Heart right ventricle (tissue), 16 donors: ENCODE measurements around the gene NEDD4L. TPM values are rescaled to one million over a fixed set of nuclear protein-coding genes. Genes with fewer than 3 reads are reported as not detected.
A peak's percentile ranks its signal among the peaks of the same experiment; 100 is the strongest.
"Not testable (repeated sequence)": the region's sequence is repeated elsewhere in the genome, so short reads cannot be mapped to it uniquely, and the experiment has no call there.

Experiments used
- ATAC-seq, 8 donors: fragments of 200-7000 bp; cut with Tn5 transposase; one replicate each; pipeline ENCODE4 v1.9.1; 2020; ENCODE audit warnings: mild to moderate bottlenecking in 8 of 8, moderate library complexity in 8 of 8, moderate number of reproducible peaks in 1 of 8
- DNase-seq, 2 donors: peaks; one replicate each; pipeline ENCODE4 v3.0.0-alpha.2; 2020
- H3K27ac ChIP-seq, 10 donors: fragments of 200-600 bp; sonication (generic) in 2 of 10; one replicate each; pipeline versions ENCODE4 v1.5.0 to v1.8.0; 2020 to 2022; ENCODE audit warnings: mild to moderate bottlenecking in 3 of 10
- H3K27me3 ChIP-seq, 7 donors: fragments of 200-600 bp; one replicate each; pipeline ENCODE4 v1.8.0; 2021 to 2022; ENCODE audit warnings: mild to moderate bottlenecking in 2 of 7
- H3K36me3 ChIP-seq, 9 donors: fragments of 200-600 bp; sonication (generic) in 1 of 9; one replicate each; pipeline versions ENCODE4 v1.5.0 to v1.8.0; 2020 to 2022; ENCODE audit warnings: mild to moderate bottlenecking in 2 of 9
- H3K4me1 ChIP-seq, 9 donors: fragments of 200-600 bp; sonication (generic) in 1 of 9; one replicate each; pipeline versions ENCODE4 v1.5.0 to v1.8.0; 2020 to 2022; ENCODE audit warnings: mild to moderate bottlenecking in 4 of 9
- H3K4me3 ChIP-seq, 10 donors: fragments of 200-600 bp; sonication (generic) in 2 of 10; one replicate each; pipeline versions ENCODE4 v1.5.0 to v1.8.0; 2020 to 2022; ENCODE audit warnings: mild to moderate bottlenecking in 7 of 10, moderate library complexity in 2 of 10
- H3K9me3 ChIP-seq, 11 donors: fragments of 200-600 bp in 10 of 11; sonication (generic) in 2 of 11; one replicate each; pipeline versions ENCODE4 v1.5.0 to v1.8.0; 2013 to 2022; ENCODE audit warnings: mild to moderate bottlenecking in 2 of 11, control low read depth in 1 of 11, moderate library complexity in 1 of 11
- WGBS, 2 donors: extraction: QIAGEN DNeasy Blood & Tissue Kit; methylation state at CpG; one replicate each; pipeline ENCODE4 v1.1.7; 2013; ENCODE audit warnings: inconsistent platforms in 1 of 2; 5-methylcytosine and 5-hydroxymethylcytosine counted together
- intact Hi-C, 10 donors: fragments of 100-400 bp; cut with DNase I; formaldehyde crosslinking; loops; one replicate each; pipeline versions ENCODE4 v1.11.1 to v1.14.2; 2022
- polyA plus RNA-seq, 2 donors: library from polyadenylated mRNA; stranded (reverse); fragments of 200-250 nt; gene quantifications; one replicate each; pipeline ENCODE4 v1.2.3, GENCODE V29; 2013
- total RNA-seq, 10 donors: library from RNA; stranded (reverse); fragmentation: NEBNext Ultra II Directional in 3 of 10; extraction: Animal tissue kit (Norgen Biotek cat#: 25700) in 3 of 10; gene quantifications; one replicate each; pipeline versions ENCODE4 v1.2.1 to v1.2.4, GENCODE V29; 2021 to 2023
- TF ChIP-seq, protein P1 (sequence below), 9 donors: fragments of 200-600 bp; sonication (generic) in 2 of 9; IDR thresholded peaks; one replicate each; pipeline versions ENCODE4 v1.5.0 to v1.8.0; 2021 to 2022; ENCODE audit warnings: antibody characterized with exemption in 9 of 9, mild to moderate bottlenecking in 5 of 9, moderate library complexity in 1 of 9
- donor health status: Arrhythmogenic right ventricular cardiomyopathy.
- donor health status: ischemic (EF 13 %, LVEDD 7.1; RV severe dilation, severe dysfunction).
- donor health status: healthy with polysubstance abuse.
- donor health status: DM: no; HTN: yes; CAD: no.
- donor health status: DM: no; HTN: no; CAD: no.
- donor health status: ischemic (EF 25% LVEDD 6.9; RV normal size, moderate dysfunction).
- donor health status: ischemic (EF 25% LVEDD 5.7; RV mildly dilated, moderate dysfunction).
- donor health status: healthy.
- donor health status: DM: yes; HTN: yes; CAD: no.
- donor health status: Ischemic cardiomyopathy.
- donor health status: ischemic (EF 35%, LVEDD 5.7; RV mildly dilated, moderate dysfunction).
- donor health status: nonischemic (EF 11% LVEDD 7.7; RV severe dilation, severe dysfunction).
- donor health status: DM: yes; HTN: yes; CAD: no.
- donor health status: PGD.
- donor health status: ischemic (EF 29% LVEDD 5.4; RV normal size, mild dysfunction).
- donor health status: nonischemic (EF 23%, LVEDD 6.1; RV moderate dilation, normal function).

Gene NEDD4L
- total and polyA plus RNA-seq, 12 donors: 9.6 to 67.1 (median 49.4) TPM

DNA sequence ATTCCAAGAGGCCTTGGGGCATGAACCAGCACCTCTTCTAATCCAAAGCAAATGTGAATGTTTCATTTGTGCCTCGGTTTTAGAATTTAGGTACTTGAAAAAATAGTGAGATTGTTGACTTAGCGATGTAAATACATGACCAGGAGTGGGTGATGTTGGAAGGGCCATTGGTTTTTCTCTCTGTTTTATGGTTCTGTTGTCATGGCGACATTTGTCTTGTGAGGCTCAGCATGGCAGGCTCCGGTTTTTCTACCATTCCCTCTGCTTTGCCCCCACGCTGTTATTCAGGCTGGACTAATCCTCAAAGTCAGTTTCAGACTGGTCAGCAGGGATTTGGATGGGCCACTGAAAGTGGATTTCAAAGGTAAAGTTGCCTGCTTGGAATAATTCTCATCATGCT, 329.5 kb downstream of the NEDD4L start:
- no peak for ATAC-seq
- Histone ChIP-seq H3K9me3 (no peaks in the 10 kb centered on the region), H3K27ac (no peak overlapping the region), H3K27me3 (no peaks in the 10 kb centered on the region), H3K4me3 (no peak overlapping the region), H3K4me1 (peaks cover 0 to 2% (median 0%) of the 10 kb centered on the region in 9 donors), H3K36me3 (peaks cover 0 to 86% (median 11%) of the 10 kb centered on the region in 9 donors)
- DNase-seq: no peak
- intact Hi-C loops: no loop called here
- 96% methylated on average over 5 of the region's 5 CpGs for WGBS, 2 donors
- TF ChIP-seq, protein P1, sequence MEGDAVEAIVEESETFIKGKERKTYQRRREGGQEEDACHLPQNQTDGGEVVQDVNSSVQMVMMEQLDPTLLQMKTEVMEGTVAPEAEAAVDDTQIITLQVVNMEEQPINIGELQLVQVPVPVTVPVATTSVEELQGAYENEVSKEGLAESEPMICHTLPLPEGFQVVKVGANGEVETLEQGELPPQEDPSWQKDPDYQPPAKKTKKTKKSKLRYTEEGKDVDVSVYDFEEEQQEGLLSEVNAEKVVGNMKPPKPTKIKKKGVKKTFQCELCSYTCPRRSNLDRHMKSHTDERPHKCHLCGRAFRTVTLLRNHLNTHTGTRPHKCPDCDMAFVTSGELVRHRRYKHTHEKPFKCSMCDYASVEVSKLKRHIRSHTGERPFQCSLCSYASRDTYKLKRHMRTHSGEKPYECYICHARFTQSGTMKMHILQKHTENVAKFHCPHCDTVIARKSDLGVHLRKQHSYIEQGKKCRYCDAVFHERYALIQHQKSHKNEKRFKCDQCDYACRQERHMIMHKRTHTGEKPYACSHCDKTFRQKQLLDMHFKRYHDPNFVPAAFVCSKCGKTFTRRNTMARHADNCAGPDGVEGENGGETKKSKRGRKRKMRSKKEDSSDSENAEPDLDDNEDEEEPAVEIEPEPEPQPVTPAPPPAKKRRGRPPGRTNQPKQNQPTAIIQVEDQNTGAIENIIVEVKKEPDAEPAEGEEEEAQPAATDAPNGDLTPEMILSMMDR (IDR thresholded peaks at IDR 0.05): no peak

DNA sequence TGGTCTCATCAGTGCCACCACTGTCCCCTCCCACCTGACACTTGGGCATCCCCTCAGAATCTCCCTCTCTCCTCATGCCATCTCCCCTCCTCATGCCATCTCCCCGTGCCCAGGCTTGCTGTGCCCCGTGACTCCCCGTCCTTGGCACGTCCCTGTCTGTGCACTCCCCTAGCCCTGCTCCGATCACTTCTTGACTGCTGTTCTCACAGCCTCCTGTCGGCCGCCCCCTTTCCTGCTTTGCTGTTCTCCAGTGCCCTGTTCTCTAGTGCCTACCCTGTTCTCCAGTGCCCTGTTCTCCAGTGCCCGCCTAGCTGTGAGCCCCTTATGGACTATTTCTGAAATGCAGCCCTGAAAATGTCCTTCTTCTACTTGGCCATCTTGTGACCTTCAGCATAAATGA, 331.0 kb downstream of the NEDD4L start:
- 96% methylated on average over 8 of the region's 8 CpGs for WGBS, 2 donors
- H3K27me3 ChIP-seq: no peaks in the 10 kb centered on the region
- ATAC-seq: no peak
- peaks cover 0 to 5% (median 0%) of the 10 kb centered on the region in 9 donors for H3K4me1 ChIP-seq
- H3K4me3 ChIP-seq: no peak overlapping the region
- H3K36me3 ChIP-seq: peaks cover 0 to 76% (median 11%) of the 10 kb centered on the region in 9 donors
- H3K9me3 ChIP-seq: no peaks in the 10 kb centered on the region
- intact Hi-C loops: no loop called here
- DNase-seq: no peak
- TF ChIP-seq, protein P1 (IDR thresholded peaks at IDR 0.05): no peak
- no peak overlapping the region for H3K27ac ChIP-seq

DNA sequence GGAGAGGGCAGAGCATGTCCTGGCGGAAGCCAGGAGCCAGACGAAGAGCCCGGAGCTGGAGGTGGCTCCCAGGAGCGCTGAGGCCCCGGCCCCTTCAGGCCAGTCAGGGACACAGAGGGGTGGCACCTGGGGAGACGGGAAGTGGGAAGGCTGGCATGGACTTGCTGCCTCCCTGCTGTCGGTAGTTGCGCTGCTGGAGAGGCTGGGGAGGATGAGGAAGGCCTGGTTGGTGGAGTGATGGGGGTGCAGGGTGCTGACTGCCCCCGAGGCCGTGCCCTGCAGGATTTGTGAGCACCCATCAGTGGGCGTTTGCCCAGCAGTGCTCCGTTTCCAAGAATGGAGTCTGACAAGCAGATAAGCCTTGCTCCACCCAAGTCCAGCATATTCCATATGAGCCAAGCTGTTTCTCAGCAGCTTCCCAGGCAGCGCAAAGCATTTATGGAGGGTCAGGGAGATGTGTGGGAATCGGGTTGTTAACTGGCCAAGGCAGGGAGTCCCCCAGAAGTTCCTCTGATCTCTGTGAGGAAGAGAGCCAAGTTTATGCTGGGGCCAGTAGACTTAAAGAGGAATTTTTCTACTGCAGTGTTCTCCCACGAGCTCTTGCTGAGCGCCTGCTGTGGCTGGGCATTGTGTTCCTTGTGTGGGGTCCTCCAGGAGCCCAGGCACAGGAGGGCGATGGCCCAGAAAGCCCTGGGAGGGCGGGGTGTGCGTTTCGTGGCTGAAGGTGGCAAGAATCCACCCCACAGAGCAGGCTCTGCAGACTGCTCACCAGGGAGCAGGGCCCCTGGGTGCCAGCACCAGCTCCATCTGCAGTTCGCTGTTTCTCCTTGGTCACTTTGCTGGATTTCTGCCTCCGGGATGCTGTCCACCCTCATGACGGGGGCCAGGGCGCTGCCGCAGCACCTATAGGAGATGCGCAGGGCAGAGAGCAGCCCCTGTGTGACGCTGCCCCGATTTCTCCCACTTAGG, 334.7 kb downstream of the NEDD4L start:
- TF ChIP-seq, protein P1 (IDR thresholded peaks at IDR 0.05): no peak
- Histone ChIP-seq H3K36me3 (peaks cover 0 to 55% (median 4%) of the 10 kb centered on the region in 9 donors), H3K4me3 (no peak overlapping the region), H3K9me3 (no peaks in the 10 kb centered on the region), H3K27me3 (no peaks in the 10 kb centered on the region), H3K27ac (no peak overlapping the region), H3K4me1 (peaks cover 0 to 5% (median 0%) of the 10 kb centered on the region in 9 donors)
- DNase-seq: no peak
- peak in 4 of 8 donors; percentile 18 to 61 (median 58) for ATAC-seq
- intact Hi-C loops: no loop called here
- 80% methylated on average over 28 of the region's 28 CpGs for WGBS, 2 donors

DNA sequence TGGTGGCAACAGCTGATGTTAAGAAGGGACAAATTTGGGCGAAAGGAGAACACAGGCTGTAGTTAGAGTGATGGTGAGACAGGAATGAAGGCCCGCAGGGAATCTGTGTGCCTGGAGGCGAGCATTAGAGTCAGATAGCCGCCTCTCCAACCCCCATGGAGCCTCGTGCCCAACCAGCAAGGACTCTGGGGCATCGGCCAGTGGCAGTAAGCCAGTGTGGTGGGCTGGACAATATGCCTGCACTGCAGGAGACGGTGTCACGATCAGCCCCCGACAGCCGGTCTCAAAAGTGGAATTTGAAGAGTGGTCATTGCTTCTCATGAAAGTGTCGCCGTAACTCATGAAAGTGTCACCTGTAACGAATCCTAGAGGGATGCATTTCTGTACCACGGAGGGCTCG, 335.4 kb downstream of the NEDD4L start:
- intact Hi-C loops: no loop called here
- H3K4me3 ChIP-seq: no peak overlapping the region
- H3K9me3 ChIP-seq: no peaks in the 10 kb centered on the region
- no peak for DNase-seq
- H3K4me1 ChIP-seq: peaks cover 0 to 5% (median 0%) of the 10 kb centered on the region in 9 donors
- TF ChIP-seq, protein P1 (IDR thresholded peaks at IDR 0.05): no peak
- peak in 1 of 8 donors; percentile 27 for ATAC-seq
- no peak overlapping the region for H3K27ac ChIP-seq
- 90 to 93% methylated on average over 15 of the region's 15 CpGs for WGBS, 2 donors
- H3K36me3 ChIP-seq: peaks cover 0 to 55% (median 6%) of the 10 kb centered on the region in 9 donors
- H3K27me3 ChIP-seq: no peaks in the 10 kb centered on the region

DNA sequence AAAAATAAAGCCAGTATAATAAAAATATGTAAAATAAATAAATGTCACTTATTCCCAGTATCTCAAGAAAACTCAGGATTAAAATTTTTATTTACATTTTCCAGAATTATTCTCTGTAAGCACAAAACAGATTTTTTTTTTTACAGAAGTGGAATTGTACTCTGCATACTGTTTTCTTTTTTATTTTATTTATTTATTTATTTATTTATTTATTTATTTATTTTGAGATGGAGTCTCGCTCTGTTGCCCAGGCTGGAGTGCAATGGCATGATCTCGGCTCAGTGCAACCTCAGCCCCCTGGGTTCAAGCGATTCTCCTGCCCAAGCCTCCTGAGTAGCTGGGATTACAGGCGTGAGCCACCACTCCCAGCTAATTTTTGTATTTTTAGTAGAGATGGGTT, 336.1 kb downstream of the NEDD4L start:
- ATAC-seq, H3K9me3 ChIP-seq, DNase-seq, intact Hi-C loops, H3K4me3 ChIP-seq, H3K27me3 ChIP-seq, H3K4me1 ChIP-seq, H3K27ac ChIP-seq: not testable (repeated sequence)
- WGBS, 2 donors: 97 to 99% methylated on average over 4 of the region's 4 CpGs
- H3K36me3 ChIP-seq: peaks cover 0 to 56% (median 6%) of the 10 kb centered on the region in 9 donors
